GM12891 (cell line): Measurements from ENCODE around the gene RAB6A.

Experiments used
- PAX5 ChIP-seq: IDR thresholded peaks from 2 replicates; pipeline ENCODE4 v1.6.1; 2011; ENCODE audit warnings: low read length, moderate library complexity, mild to moderate bottlenecking; ENCODE audit not compliant: insufficient read depth, severe bottlenecking
- POLR2A ChIP-seq: IDR thresholded peaks from 2 replicates; pipeline ENCODE4 v1.6.1; 2011; ENCODE audit warnings: low read depth, low read length, control low read depth
- POLR2AphosphoS5 ChIP-seq: IDR thresholded peaks from 2 replicates; pipeline ENCODE4 v1.6.1; 2011; ENCODE audit warnings: low read depth, low read length, control low read depth
- SPI1 ChIP-seq: IDR thresholded peaks from 2 replicates; pipeline ENCODE4 v1.6.1; 2011; ENCODE audit warnings: low read depth, low read length, control low read depth
- TAF1 ChIP-seq: IDR thresholded peaks from 2 replicates; pipeline ENCODE4 v1.6.1; 2011; ENCODE audit warnings: low read depth, low read length, control low read depth

- TF ChIP-seq TAF1 (no peak), POLR2A (no peak), POLR2AphosphoS5 (no peak), SPI1 (no peak), PAX5 (no peak)
These were observed 100.3 kb downstream of the RAB6A start for GRCh38 chr11:73660497-73661034.
